Neural cell (in vitro differentiated cells): Measurements from ENCODE around the gene MTFR2. TPM values are rescaled to one million over a fixed set of nuclear protein-coding genes. Genes with fewer than 3 reads are reported as not detected.

Source experiments
- H2AFZ ChIP-seq: fragments of 200-600, 300-800 bp; sonication (generic), shearing (Covaris generic); 2 replicates; pipeline ENCODE4 v1.6.0; 2014; ENCODE audit warnings: low read depth, mild to moderate bottlenecking, antibody characterized with exemption, low read length, moderate library complexity
- H3F3A ChIP-seq: fragments of 200-600 bp; shearing (Covaris generic); 2 replicates; pipeline ENCODE4 v1.6.1; 2016; ENCODE audit warnings: mild to moderate bottlenecking, moderate library complexity, mixed read lengths, antibody characterized with exemption, low read length; ENCODE audit not compliant: insufficient read depth, poor library complexity, severe bottlenecking
- H3K27ac ChIP-seq: fragments of 200-600, 300-800 bp; sonication (generic), shearing (Covaris generic); 2 replicates; pipeline ENCODE4 v1.5.1; 2014; ENCODE audit warnings: mild to moderate bottlenecking, low read length, moderate library complexity
- H3K27me3 ChIP-seq: fragments of 300-800, 200-600 bp; sonication (generic), shearing (Covaris generic); 2 replicates; pipeline ENCODE4 v1.6.0; 2014; ENCODE audit warnings: mild to moderate bottlenecking, low read depth, low read length, moderate library complexity; ENCODE audit not compliant: insufficient read depth
- H3K36me3 ChIP-seq: fragments of 300-800, 200-600 bp; sonication (generic), shearing (Covaris generic); 2 replicates; pipeline ENCODE4 v1.5.1; 2014; ENCODE audit warnings: mild to moderate bottlenecking, antibody characterized with exemption, low read length, moderate library complexity; ENCODE audit not compliant: insufficient read depth
- H3K4me2 ChIP-seq: fragments of 300-800, 200-600 bp; sonication (generic), shearing (Covaris generic); 2 replicates; pipeline ENCODE4 v1.6.0; 2014; ENCODE audit warnings: mild to moderate bottlenecking, low read length
- H3K4me3 ChIP-seq: fragments of 300-800, 200-600 bp; sonication (generic), shearing (Covaris generic); 2 replicates; pipeline ENCODE4 v1.5.1; 2014; ENCODE audit warnings: mild to moderate bottlenecking, low read length, moderate library complexity
- H3K79me2 ChIP-seq: fragments of 200-600 bp; shearing (Covaris generic); replicated peaks from 2 replicates; pipeline ENCODE4 v1.6.0; 2014; ENCODE audit warnings: mild to moderate bottlenecking, low read length, moderate library complexity; ENCODE audit not compliant: insufficient read depth
- H3K9ac ChIP-seq: fragments of 300-800, 200-600 bp; sonication (generic), shearing (Covaris generic); 2 replicates; pipeline ENCODE4 v1.6.1; 2016; ENCODE audit warnings: mild to moderate bottlenecking, low read length, mixed read lengths
- H3K9me2 ChIP-seq: fragments of 200-600 bp; shearing (Covaris generic); 2 replicates; pipeline ENCODE4 v1.6.1; 2016; ENCODE audit warnings: mild to moderate bottlenecking, low read length, mixed read lengths; ENCODE audit not compliant: insufficient read depth
- H3K9me3 ChIP-seq: fragments of 200-600, 300-800 bp; sonication (generic), shearing (Covaris generic); 2 replicates; pipeline ENCODE4 v1.6.1; 2016; ENCODE audit warnings: mild to moderate bottlenecking, mixed run types, low read length, moderate library complexity, mixed read lengths
- H4K20me1 ChIP-seq: fragments of 200-600 bp; shearing (Covaris generic); 2 replicates; pipeline ENCODE4 v1.6.1; 2016; ENCODE audit warnings: mild to moderate bottlenecking, mixed run types; ENCODE audit not compliant: insufficient read depth
- CTCF ChIP-seq: fragments of 450-650 bp; IDR thresholded peaks from 2 replicates; pipeline ENCODE4 v1.5.1; 2014; ENCODE audit warnings: antibody characterized with exemption, mild to moderate bottlenecking, moderate library complexity; ENCODE audit not compliant: poor library complexity, severe bottlenecking
- EP300 ChIP-seq: fragments of 450-650 bp; conservative IDR thresholded peaks from 2 replicates; pipeline ENCODE4 v1.6.1; 2014; ENCODE audit warnings: antibody characterized with exemption, mild to moderate bottlenecking, moderate library complexity; ENCODE audit not compliant: poor library complexity, severe bottlenecking
- EZH2 ChIP-seq: fragments of 200-600, 300-800 bp; shearing (Covaris generic), sonication (generic); IDR thresholded peaks from 2 replicates; pipeline ENCODE4 v1.6.1; 2014; ENCODE audit warnings: antibody characterized with exemption, low read length, borderline replicate concordance, mild to moderate bottlenecking; ENCODE audit not compliant: insufficient read depth, poor library complexity, severe bottlenecking
- MXI1 ChIP-seq: fragments of 450-650 bp; conservative IDR thresholded peaks from 2 replicates; pipeline ENCODE4 v1.6.1; 2014; ENCODE audit warnings: antibody characterized with exemption, mild to moderate bottlenecking; ENCODE audit not compliant: poor library complexity, severe bottlenecking
- POLR2AphosphoS5 ChIP-seq: IDR thresholded peaks from 2 replicates; pipeline ENCODE4 v1.6.1; 2012
- RAD21 ChIP-seq: fragments of 450-650 bp; conservative IDR thresholded peaks from 2 replicates; pipeline ENCODE4 v1.6.1; 2014; ENCODE audit warnings: antibody characterized with exemption, mild to moderate bottlenecking, moderate library complexity
- SMC3 ChIP-seq: fragments of 450-650 bp; conservative IDR thresholded peaks from 2 replicates; pipeline ENCODE4 v1.6.1; 2014; ENCODE audit warnings: antibody characterized with exemption, mild to moderate bottlenecking, moderate library complexity; ENCODE audit not compliant: poor library complexity
- TAF1 ChIP-seq: IDR thresholded peaks from 2 replicates; pipeline ENCODE4 v1.6.1; 2012; ENCODE audit warnings: low read depth
- polyA plus RNA-seq: library from polyadenylated mRNA; depleted of rRNA; stranded (reverse); fragments of >200 nt; gene quantifications from 2 replicates; pipeline ENCODE4 v1.2.3, GENCODE V29; 2014
- TF ChIP-seq, protein P1 (sequence below): IDR thresholded peaks from 2 replicates; pipeline ENCODE4 v1.6.1; 2012; ENCODE audit warnings: borderline replicate concordance

The MTFR2 gene
- polyA plus RNA-seq, 1 donor from 2014 or later, result not detected

- Histone ChIP-seq H3K4me2 (no peak overlapping the region), H3K9me3 (no peaks in the 10 kb centered on the region), H3K79me2 (peaks cover 78% of the 10 kb centered on the region), H2AFZ (no peak overlapping the region), H4K20me1 (peaks cover 26% of the 10 kb centered on the region), H3K4me3 (no peak overlapping the region), H3K36me3 (peaks cover 5% of the 10 kb centered on the region), H3K27me3 (no peaks in the 10 kb centered on the region), H3K27ac (no peak overlapping the region), H3K9ac (no peak overlapping the region), H3K9me2 (no peaks in the 10 kb centered on the region), H3F3A (no peaks in the 10 kb centered on the region)
- TF ChIP-seq EZH2 (no peak), TAF1 (no peak), CTCF (no peak), POLR2AphosphoS5 (no peak), EP300 (no peak), SMC3 (no peak), MXI1 (no peak), RAD21 (no peak)
- TF ChIP-seq, protein P1, sequence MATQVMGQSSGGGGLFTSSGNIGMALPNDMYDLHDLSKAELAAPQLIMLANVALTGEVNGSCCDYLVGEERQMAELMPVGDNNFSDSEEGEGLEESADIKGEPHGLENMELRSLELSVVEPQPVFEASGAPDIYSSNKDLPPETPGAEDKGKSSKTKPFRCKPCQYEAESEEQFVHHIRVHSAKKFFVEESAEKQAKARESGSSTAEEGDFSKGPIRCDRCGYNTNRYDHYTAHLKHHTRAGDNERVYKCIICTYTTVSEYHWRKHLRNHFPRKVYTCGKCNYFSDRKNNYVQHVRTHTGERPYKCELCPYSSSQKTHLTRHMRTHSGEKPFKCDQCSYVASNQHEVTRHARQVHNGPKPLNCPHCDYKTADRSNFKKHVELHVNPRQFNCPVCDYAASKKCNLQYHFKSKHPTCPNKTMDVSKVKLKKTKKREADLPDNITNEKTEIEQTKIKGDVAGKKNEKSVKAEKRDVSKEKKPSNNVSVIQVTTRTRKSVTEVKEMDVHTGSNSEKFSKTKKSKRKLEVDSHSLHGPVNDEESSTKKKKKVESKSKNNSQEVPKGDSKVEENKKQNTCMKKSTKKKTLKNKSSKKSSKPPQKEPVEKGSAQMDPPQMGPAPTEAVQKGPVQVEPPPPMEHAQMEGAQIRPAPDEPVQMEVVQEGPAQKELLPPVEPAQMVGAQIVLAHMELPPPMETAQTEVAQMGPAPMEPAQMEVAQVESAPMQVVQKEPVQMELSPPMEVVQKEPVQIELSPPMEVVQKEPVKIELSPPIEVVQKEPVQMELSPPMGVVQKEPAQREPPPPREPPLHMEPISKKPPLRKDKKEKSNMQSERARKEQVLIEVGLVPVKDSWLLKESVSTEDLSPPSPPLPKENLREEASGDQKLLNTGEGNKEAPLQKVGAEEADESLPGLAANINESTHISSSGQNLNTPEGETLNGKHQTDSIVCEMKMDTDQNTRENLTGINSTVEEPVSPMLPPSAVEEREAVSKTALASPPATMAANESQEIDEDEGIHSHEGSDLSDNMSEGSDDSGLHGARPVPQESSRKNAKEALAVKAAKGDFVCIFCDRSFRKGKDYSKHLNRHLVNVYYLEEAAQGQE, result no peak
Observed at GRCh38 chr6:136280032-136280609, 30.0 kb upstream of the MTFR2 start.

GRCh38 chr6:136274062-136274461 lies 24.0 kb upstream of the MTFR2 start:
- H3K9me2 ChIP-seq, result no peaks in the 10 kb centered on the region
- H3K9ac ChIP-seq, result no peak overlapping the region
- no peak overlapping the region for H2AFZ ChIP-seq
- H4K20me1 ChIP-seq, result no peaks in the 10 kb centered on the region
- H3K4me3 ChIP-seq, result no peak overlapping the region
- no peaks in the 10 kb centered on the region for H3K36me3 ChIP-seq
- H3K27ac ChIP-seq, result no peak overlapping the region
- peaks cover 25% of the 10 kb centered on the region for H3K79me2 ChIP-seq
- H3F3A ChIP-seq, result no peaks in the 10 kb centered on the region
- H3K4me2 ChIP-seq, result no peak overlapping the region
- TF ChIP-seq EP300, result no peak
- no peak for TF ChIP-seq EZH2
- no peak for TF ChIP-seq SMC3
- no peak for TF ChIP-seq MXI1
- TF ChIP-seq, protein P1, result no peak
- no peak for TF ChIP-seq TAF1
- no peak for TF ChIP-seq CTCF
- TF ChIP-seq POLR2AphosphoS5, result no peak
- TF ChIP-seq RAD21, result no peak
- no peaks in the 10 kb centered on the region for H3K27me3 ChIP-seq
- H3K9me3 ChIP-seq, result no peaks in the 10 kb centered on the region
